ENCODE measurements around the gene FAM9C. TPM values are rescaled to one million over a fixed set of nuclear protein-coding genes. Genes with fewer than 3 reads are reported as not detected.

Gene FAM9C
- total RNA-seq, 1 donor from 2014 or later: 0.16 TPM

GRCh38 chrX:13015536-13016236 lies 28.7 kb downstream of the FAM9C start:
- H3K9me3 Mint-ChIP-seq (ENCODE audit: unreplicated experiment): no peaks in the 10 kb centered on the region

DNA sequence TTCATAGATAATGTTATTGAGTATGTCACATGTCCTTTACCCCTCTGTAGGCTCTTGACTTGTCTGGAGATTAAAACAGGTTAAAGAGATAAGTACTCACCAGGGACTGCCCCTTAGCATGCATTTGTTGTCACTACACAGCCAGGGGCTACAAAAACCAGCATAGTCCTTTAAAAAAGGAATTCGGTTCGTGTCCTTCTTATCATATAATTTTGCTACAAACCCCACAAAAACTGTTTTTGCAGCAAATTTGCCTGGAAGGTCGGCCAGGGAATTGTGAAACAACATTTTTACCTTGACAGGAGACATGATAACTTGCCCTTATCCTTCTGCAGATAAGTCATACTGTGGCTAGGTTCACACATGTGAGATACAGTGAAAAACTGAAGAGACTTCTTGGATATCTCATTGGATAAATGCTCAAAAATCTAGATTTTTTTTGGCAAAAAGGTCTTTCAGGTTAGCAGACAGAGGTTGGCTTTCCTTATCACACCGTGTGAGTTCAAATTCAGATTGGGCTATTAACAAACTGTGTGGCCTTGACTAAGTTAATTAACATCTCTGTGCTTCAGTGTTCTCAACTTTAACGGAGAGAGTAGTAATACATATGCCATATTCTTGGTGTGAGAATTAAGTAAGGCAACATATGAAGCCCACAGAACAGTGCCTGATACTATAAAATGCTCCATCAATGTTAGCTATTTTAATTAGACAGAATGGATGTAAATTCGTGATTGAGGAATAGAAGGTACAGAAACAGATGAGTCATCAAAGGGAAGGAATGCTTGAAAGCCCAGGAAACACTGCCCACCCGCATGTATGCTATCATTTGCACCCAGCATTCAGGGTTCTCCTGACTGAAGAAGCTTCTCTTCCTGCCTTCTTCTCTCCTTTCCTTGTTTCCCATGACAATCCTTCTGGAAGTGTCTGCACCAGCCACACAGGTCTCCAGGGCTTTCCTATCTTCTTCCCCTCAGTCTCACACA lies 30.0 kb downstream of the FAM9C start:
- DNase-seq (ENCODE audit: low read depth) (no peak), FAIRE-seq (peak; percentile 97)
- Mint-ChIP-seq H3K4me1 (ENCODE audit: low read depth, unreplicated experiment) (peaks cover 8% of the 10 kb centered on the region), H3K27me3 (ENCODE audit: low read depth, unreplicated experiment) (no peaks in the 10 kb centered on the region), H3K4me3 (ENCODE audit: unreplicated experiment) (no peak overlapping the region), H3K9me3 (ENCODE audit: unreplicated experiment) (no peaks in the 10 kb centered on the region), H3K36me3 (ENCODE audit: low read depth, unreplicated experiment) (no peaks in the 10 kb centered on the region), H3K27ac (ENCODE audit: unreplicated experiment) (no peak overlapping the region)
- no peaks in the 10 kb centered on the region for H3K27me3 ChIP-seq (ENCODE audit: insufficient read depth, low read length)
- H3K4me1 ChIP-seq (ENCODE audit: insufficient read depth, low read length): no peaks in the 10 kb centered on the region
- no peaks in the 10 kb centered on the region for H3K79me2 ChIP-seq (ENCODE audit: insufficient read depth, low read length)
- no peak overlapping the region for H3K27ac ChIP-seq (ENCODE audit: low read depth, low read length)
- peak overlapping the region; percentile 16 for H3K4me2 ChIP-seq (ENCODE audit: low read length)
- no peaks in the 10 kb centered on the region for H3K36me3 ChIP-seq (ENCODE audit: insufficient read depth, low read length)
- no peak overlapping the region for H2AFZ ChIP-seq (ENCODE audit: low read depth, low read length)
- no peak overlapping the region for H3K4me3 ChIP-seq (ENCODE audit: insufficient read depth, low read depth, low read length)
- TF ChIP-seq, protein P1, sequence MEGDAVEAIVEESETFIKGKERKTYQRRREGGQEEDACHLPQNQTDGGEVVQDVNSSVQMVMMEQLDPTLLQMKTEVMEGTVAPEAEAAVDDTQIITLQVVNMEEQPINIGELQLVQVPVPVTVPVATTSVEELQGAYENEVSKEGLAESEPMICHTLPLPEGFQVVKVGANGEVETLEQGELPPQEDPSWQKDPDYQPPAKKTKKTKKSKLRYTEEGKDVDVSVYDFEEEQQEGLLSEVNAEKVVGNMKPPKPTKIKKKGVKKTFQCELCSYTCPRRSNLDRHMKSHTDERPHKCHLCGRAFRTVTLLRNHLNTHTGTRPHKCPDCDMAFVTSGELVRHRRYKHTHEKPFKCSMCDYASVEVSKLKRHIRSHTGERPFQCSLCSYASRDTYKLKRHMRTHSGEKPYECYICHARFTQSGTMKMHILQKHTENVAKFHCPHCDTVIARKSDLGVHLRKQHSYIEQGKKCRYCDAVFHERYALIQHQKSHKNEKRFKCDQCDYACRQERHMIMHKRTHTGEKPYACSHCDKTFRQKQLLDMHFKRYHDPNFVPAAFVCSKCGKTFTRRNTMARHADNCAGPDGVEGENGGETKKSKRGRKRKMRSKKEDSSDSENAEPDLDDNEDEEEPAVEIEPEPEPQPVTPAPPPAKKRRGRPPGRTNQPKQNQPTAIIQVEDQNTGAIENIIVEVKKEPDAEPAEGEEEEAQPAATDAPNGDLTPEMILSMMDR (IDR thresholded peaks at IDR 0.05; ENCODE audit: insufficient read depth, low read depth, low read length): no peak
- TF ChIP-seq EZH2 (IDR thresholded peaks at IDR 0.05; ENCODE audit: insufficient read depth, low read length): no peak
- no peaks in the 10 kb centered on the region for H4K20me1 ChIP-seq (ENCODE audit: insufficient read depth, low read length)
- H3K9me3 ChIP-seq (ENCODE audit: insufficient read depth, low read depth, low read length): no peaks in the 10 kb centered on the region
- H3K9ac ChIP-seq (ENCODE audit: low read length): no peak overlapping the region

More at GRCh38 chrX:13015536-13016236, 28.7 kb downstream of the FAM9C start:
- Mint-ChIP-seq H3K27ac (ENCODE audit: unreplicated experiment) (no peak overlapping the region), H3K36me3 (ENCODE audit: low read depth, unreplicated experiment) (no peaks in the 10 kb centered on the region), H3K27me3 (ENCODE audit: low read depth, unreplicated experiment) (no peaks in the 10 kb centered on the region), H3K4me3 (ENCODE audit: unreplicated experiment) (no peak overlapping the region), H3K4me1 (ENCODE audit: low read depth, unreplicated experiment) (peaks cover 8% of the 10 kb centered on the region)
- Histone ChIP-seq H3K9me3 (ENCODE audit: insufficient read depth, low read depth, low read length) (no peaks in the 10 kb centered on the region), H2AFZ (ENCODE audit: low read depth, low read length) (no peak overlapping the region), H4K20me1 (ENCODE audit: insufficient read depth, low read length) (no peaks in the 10 kb centered on the region), H3K27ac (ENCODE audit: low read depth, low read length) (no peak overlapping the region), H3K4me1 (ENCODE audit: insufficient read depth, low read length) (no peaks in the 10 kb centered on the region), H3K4me2 (ENCODE audit: low read length) (no peak overlapping the region), H3K79me2 (ENCODE audit: insufficient read depth, low read length) (no peaks in the 10 kb centered on the region), H3K36me3 (ENCODE audit: insufficient read depth, low read length) (no peaks in the 10 kb centered on the region), H3K9ac (ENCODE audit: low read length) (no peak overlapping the region), H3K27me3 (ENCODE audit: insufficient read depth, low read length) (no peaks in the 10 kb centered on the region), H3K4me3 (ENCODE audit: insufficient read depth, low read depth, low read length) (no peak overlapping the region)
- TF ChIP-seq, protein P1 (IDR thresholded peaks at IDR 0.05; ENCODE audit: insufficient read depth, low read depth, low read length): no peak
- no peak for TF ChIP-seq EZH2 (IDR thresholded peaks at IDR 0.05; ENCODE audit: insufficient read depth, low read length)
- DNase-seq (ENCODE audit: low read depth) (no peak), FAIRE-seq (peak; percentile 99)

Data from astrocyte (in vitro differentiated cells and primary cell).